Progenitor cell of endocrine pancreas (in vitro differentiated cells): ENCODE results near the gene DOCK9. TPM values are rescaled to one million over a fixed set of nuclear protein-coding genes. Genes with fewer than 3 reads are reported as not detected.

Source experiments
- DNase-seq: peaks from one replicate; pipeline ENCODE4 v3.0.0; 2021; ENCODE audit warnings: low spot score; ENCODE audit not compliant: unreplicated experiment
- H3K27ac Mint-ChIP-seq: 2 replicates; pipeline ENCODE4 v1.8.0; 2021; ENCODE audit warnings: mild to moderate bottlenecking, moderate library complexity, mixed read lengths
- H3K27me3 Mint-ChIP-seq: 2 replicates; pipeline ENCODE4 v1.8.0; 2021; ENCODE audit warnings: mixed read lengths
- H3K36me3 Mint-ChIP-seq: 2 replicates; pipeline ENCODE4 v1.8.0; 2022; ENCODE audit warnings: mixed read lengths; ENCODE audit not compliant: insufficient read depth
- H3K4me1 Mint-ChIP-seq: 2 replicates; pipeline ENCODE4 v1.8.0; 2021; ENCODE audit warnings: low read depth, mixed read lengths
- H3K4me3 Mint-ChIP-seq: 2 replicates; pipeline ENCODE4 v1.8.0; 2021; ENCODE audit warnings: low read depth, mild to moderate bottlenecking, moderate library complexity, mixed read lengths
- H3K9me3 Mint-ChIP-seq: 2 replicates; pipeline ENCODE4 v1.8.0; 2021; ENCODE audit warnings: low read depth, mixed read lengths
- total RNA-seq: library from RNA; stranded (reverse); gene quantifications from 2 replicates; pipeline ENCODE4 v1.2.1, GENCODE V29; 2021
- TF ChIP-seq, protein P1 (sequence below): fragments of 200-600 bp; sonication (generic); IDR thresholded peaks from one replicate; pipeline ENCODE4 v1.5.0; 2021; ENCODE audit warnings: antibody characterized with exemption, mild to moderate bottlenecking; ENCODE audit not compliant: unreplicated experiment

The DOCK9 gene
- total RNA-seq, 1 donor from 2014 or later = 35.7 TPM

DNA sequence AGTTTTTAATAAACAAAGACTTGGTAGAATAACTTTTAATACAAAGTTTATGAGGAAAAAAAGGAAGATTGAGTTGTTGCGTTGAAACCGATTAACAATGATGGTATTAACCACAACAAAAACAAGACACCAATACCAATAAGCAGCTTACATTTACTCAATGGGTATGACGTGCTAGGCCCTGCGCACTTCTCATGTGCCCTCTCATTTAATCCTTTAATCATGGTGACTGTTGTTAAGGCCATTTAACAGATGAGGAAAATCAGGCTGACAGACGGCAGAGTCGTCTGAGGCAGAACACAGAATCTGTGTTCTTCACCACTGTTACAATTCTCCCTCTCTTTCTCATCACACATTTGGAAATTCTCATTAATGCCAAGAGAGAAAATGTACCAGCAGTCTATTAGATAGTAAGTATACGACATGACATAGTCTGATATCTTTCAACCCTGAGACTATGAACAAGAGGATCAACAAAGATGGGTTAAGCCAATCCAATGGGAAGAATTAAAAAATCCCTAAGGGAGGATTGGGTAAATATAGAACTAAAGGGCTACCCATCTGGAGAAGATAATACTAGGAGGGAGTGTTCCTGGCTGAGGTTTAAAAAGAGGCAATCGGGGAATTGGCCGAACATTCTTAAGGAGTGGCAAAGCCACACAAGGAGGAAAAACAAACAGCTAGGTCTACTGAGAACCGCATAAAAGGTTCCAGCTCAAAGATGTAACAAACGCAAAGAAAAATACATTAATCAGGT lies 54.0 kb downstream of the DOCK9 start:
- DNase-seq = no peak
- Mint-ChIP-seq H3K27me3 (no peaks in the 10 kb centered on the region), H3K36me3 (peaks cover 5% of the 10 kb centered on the region), H3K4me3 (no peak overlapping the region), H3K27ac (no peak overlapping the region), H3K4me1 (peaks cover 22% of the 10 kb centered on the region), H3K9me3 (no peaks in the 10 kb centered on the region)
- TF ChIP-seq, protein P1, sequence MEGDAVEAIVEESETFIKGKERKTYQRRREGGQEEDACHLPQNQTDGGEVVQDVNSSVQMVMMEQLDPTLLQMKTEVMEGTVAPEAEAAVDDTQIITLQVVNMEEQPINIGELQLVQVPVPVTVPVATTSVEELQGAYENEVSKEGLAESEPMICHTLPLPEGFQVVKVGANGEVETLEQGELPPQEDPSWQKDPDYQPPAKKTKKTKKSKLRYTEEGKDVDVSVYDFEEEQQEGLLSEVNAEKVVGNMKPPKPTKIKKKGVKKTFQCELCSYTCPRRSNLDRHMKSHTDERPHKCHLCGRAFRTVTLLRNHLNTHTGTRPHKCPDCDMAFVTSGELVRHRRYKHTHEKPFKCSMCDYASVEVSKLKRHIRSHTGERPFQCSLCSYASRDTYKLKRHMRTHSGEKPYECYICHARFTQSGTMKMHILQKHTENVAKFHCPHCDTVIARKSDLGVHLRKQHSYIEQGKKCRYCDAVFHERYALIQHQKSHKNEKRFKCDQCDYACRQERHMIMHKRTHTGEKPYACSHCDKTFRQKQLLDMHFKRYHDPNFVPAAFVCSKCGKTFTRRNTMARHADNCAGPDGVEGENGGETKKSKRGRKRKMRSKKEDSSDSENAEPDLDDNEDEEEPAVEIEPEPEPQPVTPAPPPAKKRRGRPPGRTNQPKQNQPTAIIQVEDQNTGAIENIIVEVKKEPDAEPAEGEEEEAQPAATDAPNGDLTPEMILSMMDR = no peak

DNA sequence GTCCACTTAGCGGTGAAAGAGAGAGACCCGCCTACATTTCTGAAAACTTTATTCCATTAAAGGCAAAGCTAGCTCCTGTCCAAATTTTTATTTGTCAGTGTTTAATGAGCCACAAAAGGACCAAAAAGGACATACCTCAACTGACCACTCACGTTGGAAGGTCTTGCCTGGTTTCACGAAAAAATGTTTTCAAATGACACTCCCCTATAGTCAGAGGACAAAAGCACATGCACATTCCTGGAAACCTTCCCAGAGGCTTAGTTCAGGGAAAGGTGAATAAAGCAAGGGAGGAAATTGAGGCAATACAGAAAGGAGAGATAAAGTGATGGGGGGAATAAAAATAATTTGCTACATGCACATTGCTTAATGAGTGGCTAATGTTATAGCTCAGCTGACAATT lies 55.6 kb downstream of the DOCK9 start:
- no peak for DNase-seq
- peaks cover 20% of the 10 kb centered on the region for H3K4me1 Mint-ChIP-seq
- peaks cover 5% of the 10 kb centered on the region for H3K36me3 Mint-ChIP-seq
- no peak overlapping the region for H3K4me3 Mint-ChIP-seq
- no peaks in the 10 kb centered on the region for H3K27me3 Mint-ChIP-seq
- no peak overlapping the region for H3K27ac Mint-ChIP-seq
- H3K9me3 Mint-ChIP-seq = peaks cover 4% of the 10 kb centered on the region
- TF ChIP-seq, protein P1 = no peak

DNA sequence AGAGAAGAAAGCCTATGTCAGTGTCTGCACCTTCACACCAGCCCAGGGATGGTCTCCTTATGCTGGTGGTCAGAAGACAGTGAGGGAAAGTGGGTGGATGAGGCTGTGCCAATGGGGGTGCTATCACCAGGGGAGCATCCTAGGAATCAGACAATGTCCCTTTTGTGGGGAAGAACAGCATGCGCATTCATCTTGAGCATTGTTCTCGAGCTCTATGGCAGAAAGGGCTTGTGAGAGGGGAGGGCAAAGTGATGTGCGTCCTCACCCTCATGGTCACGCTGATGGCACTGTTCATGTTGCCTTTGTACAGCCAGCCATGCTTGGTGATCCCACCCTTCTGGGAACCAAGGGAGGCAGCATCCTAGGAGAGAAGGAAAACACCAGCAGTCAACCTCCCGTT lies 56.1 kb downstream of the DOCK9 start:
- Mint-ChIP-seq H3K4me1 (peaks cover 19% of the 10 kb centered on the region), H3K27ac (no peak overlapping the region), H3K36me3 (peaks cover 5% of the 10 kb centered on the region), H3K4me3 (no peak overlapping the region), H3K9me3 (peaks cover 4% of the 10 kb centered on the region), H3K27me3 (no peaks in the 10 kb centered on the region)
- no peak for DNase-seq
- TF ChIP-seq, protein P1 = no peak

DNA sequence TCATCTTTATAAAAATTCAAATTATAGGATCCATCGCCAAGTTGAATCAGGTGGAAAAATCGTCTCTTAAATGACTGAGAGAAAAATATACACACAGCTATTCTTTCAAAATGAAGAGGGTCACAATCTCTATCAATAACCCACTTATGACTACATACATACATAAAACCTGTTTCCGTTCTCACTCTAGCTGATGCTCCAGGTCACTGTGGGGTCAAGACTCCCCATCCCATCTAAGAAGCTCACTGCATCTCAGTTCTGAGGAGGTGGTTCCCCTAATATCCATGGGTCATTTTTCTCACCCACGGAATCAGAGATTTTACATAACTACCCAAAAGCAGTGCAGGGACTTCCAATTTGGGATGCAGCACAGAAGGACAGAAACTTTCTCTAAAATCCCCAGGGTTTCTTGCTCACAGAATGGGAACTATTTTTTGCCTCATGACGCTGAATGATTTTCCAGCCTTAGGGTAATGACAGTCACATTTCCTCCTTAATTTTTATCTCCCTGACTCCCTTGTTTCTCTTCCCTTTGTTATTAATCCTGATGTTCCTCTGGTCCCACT lies 56.8 kb downstream of the DOCK9 start:
- no peak overlapping the region for H3K27ac Mint-ChIP-seq
- TF ChIP-seq, protein P1 = no peak
- no peak for DNase-seq
- no peak overlapping the region for H3K4me3 Mint-ChIP-seq
- peaks cover 13% of the 10 kb centered on the region for H3K4me1 Mint-ChIP-seq
- H3K36me3 Mint-ChIP-seq = peaks cover 5% of the 10 kb centered on the region
- no peaks in the 10 kb centered on the region for H3K27me3 Mint-ChIP-seq
- peaks cover 4% of the 10 kb centered on the region for H3K9me3 Mint-ChIP-seq

DNA sequence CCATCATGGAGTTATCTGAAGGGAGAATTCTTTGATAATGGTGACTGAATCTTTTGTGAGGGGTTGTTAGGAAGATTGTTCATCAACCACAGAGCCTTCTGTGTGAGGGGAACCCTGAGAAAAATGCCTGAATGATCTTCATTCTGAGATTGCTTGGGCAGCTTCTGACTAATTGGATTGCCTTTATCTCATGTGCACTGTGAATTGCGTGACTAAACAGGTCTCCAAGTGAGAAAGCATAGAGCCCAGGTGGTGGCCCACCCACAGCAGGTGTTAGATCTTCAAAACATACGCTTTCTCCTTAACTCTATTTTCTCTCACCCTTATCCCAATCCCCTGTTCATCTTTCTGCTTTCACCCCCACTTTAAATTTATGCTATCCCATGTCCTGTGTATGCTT lies 58.3 kb downstream of the DOCK9 start:
- H3K36me3 Mint-ChIP-seq = peaks cover 5% of the 10 kb centered on the region
- no peaks in the 10 kb centered on the region for H3K27me3 Mint-ChIP-seq
- no peak overlapping the region for H3K4me3 Mint-ChIP-seq
- TF ChIP-seq, protein P1 = no peak
- no peak for DNase-seq
- H3K27ac Mint-ChIP-seq = no peak overlapping the region
- H3K4me1 Mint-ChIP-seq = peaks cover 7% of the 10 kb centered on the region
- peaks cover 4% of the 10 kb centered on the region for H3K9me3 Mint-ChIP-seq
